TTC549 (cell line): ENCODE results near the gene RELL2.

Experiments
- FAIRE-seq: peaks from 2 replicates; lab custom pipeline; 2012; peaks lifted over from hg19 to GRCh38; lab: Jason Lieb, UNC

RELL2 gene

DNA sequence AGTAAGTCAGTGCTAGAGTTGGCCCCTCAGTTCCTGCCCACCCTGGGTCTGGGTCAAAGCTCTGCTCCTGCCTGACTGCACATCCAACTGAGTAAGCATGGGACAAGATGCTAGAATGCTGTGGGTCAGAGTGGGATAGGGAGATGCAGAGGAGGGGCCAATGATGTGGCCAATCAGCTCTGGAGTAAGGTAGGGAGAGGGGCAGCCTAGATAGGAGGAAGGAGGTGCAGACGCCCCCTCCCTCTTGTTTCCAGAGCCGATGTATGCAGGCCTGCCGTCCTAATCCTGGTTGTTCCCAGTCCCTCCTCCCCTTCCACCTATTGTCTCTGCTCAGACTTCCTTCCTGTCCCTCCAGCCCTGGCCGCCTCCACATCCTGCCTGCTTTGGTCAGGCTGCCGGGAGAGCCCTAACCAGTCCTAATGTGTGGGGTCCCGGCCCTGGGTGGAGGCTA is 44.0 kb downstream of the RELL2 start:
- FAIRE-seq = no peak

DNA sequence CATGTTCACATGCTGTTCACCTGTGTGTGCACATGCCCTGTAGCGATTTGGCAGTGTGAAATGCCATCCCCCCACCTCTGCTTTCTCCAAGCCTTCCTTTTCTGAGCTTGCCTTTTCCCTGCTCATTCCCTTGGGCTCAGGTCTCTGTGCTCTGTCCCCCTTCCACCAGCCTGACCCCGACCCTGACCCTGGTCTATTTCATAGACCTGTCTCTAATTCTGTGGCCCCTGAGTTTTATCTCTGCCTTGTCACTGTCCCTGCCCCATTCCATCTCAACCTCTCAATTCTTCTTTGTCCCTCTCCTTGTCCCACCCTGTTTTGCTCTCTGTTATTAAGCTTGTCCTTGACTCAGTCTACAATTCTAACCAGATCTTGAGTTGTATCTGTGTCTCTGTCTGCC is 44.5 kb downstream of the RELL2 start:
- FAIRE-seq = no peak

DNA sequence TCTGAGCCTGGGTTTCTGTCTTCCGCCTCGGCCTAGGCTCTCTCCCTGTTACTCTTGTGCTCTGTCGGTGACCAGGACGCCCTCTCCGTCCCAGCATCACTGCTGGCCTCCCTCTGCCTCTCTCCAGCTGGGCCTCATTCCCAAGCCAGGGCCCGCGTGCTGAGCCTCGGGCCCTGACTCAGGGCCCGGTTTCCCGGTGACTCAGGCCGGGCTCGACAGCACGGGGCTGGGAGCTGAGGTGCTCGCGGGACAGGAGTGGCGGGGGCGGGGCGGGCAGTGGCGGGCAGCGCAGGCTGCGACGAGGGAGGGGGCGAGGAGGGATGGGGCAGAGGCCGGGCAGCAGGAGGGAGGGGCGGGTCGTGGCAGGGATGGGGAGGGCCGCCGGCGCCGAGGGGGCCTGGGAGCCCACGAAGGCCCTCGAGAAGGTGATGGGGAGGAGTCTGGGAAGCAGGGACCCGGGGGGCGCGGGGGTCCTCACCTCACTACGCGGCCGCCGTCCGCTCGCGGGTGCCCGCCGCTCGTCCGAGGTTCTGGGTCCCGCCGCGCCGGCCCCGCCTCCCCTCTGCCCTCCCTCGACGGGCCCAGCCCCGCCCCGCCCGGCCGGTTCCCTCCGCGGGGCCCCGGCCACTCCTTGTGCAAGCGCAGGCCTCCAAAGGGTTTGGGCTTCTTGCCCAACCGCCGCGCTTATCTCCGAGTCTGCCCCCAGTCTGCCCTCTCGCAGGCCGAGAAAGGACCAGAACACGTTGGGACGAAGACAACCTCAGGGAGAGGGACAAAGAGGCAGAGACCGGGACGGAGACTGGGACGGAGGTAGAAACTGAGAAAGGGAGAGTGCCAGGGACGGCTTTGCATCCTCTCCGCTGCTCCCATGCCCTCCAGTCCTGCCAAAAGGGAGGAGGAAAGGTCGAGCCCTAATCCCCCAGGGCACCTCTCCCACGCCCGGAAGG is 45.2 kb downstream of the RELL2 start, which contains the start of gene ARAP3:
Gene ARAP3, minus strand, starts transcription at position 536 of the 947 bp plus-strand sequence. CDS start 1,744 bp downstream, outside the sequence.
- no peak for FAIRE-seq

DNA sequence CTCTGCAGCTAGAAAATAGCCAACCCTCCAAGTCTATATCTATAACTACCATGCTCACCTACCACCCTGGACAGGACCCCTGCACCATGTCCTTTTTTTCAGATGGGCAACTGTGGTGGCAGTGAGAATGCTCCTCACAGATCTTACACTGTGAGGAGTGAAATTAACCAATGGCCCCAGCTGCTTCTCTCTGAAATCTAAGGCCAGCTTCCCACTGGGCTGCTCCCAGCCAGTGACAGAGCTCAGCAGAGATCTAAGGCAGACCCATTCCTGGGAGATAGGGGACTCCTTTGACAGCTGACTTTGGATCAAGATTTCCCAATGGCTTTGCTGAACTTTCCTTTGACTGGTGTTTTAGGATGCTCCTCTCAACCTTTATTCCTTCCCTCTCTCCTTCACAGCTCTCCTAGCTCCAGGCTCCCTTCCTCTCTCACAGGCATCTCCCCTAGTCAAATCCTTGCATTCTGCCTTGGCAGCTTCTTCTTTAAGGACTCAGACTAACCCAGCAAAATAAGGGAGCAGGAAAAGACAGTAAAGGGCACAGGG is 46.9 kb downstream of the RELL2 start:
- no peak for FAIRE-seq

DNA sequence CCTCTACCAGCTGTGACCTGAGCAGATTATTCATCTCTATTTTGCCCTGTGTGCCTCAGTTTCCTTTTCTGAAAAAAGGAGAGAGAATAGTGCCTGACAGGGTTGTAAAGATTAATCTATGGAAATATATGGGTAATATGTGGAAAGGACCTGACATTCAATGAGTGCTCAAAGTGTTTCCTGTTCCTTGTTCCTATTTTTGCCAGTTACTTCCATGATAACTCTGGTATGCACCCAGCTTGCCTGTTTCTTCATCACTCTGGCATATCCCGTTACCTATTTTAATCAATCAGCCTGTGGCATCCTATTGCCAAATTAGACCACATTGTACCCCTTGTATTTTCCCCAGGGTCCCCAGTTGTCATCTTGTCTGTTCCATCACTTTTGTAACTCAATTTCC is 48.8 kb downstream of the RELL2 start:
- FAIRE-seq = no peak

DNA sequence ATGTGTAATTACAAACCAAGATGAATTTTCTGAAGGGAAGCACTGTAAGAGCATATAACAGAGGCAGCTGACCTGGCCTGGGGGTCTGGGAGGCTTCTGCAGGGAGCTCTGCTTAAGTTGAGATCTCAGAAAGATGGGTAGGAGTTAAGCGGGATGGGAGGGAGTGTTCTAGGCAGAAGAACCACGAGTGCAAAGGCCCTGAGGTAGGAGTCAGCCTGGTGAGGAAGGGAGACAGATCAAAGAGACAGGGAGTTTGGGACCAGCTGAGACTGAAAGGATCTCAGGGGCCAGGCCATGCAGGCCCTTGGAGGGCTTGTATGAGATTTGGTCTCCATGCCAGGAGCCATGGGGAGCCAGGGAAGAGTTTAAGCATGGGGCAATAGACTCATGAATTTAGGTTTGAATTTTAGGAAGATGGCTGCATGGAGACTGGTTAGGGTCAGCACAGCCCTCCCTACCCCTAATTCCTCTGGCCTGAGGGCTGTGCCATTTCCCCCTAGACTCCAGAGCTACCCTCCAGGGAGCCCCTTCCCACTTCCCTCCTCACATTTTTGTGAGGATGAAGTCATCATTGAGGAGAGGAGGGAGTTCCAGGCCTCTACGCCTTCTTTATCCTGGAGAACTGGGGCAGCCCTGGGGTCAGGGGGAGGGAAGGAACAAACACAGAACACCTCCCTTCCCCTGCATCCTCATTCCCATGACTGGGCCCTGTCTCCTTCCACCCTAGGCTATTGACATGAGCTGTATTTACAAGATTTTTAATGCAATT is 50.0 kb downstream of the RELL2 start:
- FAIRE-seq = no peak
